Measurements from ENCODE around the gene POLE3.
"Not testable (repeated sequence)": the region's sequence is repeated elsewhere in the genome, so short reads cannot be mapped to it uniquely, and the experiment has no call there.

POLE3 gene, protein sequence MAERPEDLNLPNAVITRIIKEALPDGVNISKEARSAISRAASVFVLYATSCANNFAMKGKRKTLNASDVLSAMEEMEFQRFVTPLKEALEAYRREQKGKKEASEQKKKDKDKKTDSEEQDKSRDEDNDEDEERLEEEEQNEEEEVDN

DNA sequence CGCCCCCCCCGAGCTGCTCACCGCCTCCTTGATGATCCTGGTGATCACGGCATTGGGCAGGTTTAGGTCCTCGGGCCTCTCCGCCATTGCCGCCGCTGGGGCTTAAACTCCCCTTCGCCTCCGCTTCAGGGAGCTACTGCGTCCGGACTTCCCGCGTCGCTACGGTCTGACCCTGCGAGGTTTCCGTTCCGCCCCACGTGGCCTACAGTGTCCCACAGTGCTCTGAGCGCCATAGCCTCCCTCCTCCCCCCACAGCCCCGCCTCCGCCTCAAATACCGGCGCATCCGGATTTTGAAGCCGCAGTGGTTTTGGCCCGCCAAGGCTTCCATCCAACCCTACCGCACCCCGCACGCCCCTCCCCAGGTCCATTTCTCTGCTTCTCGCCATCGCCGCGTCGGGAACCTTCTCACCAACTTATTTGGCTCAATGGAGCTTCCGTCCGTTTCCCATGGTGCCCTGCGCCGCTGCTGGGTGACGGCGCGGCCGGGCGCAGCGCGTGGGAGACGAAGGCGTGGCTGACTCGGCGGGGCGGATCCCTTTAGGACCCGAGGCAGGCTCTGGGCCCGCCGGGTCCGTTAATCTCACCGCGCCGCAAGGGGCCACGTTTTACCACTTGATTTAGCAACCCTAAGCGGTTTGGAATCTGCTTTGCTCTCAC lies at the start of gene POLE3, which contains the start of gene C9orf43:
POLE3 (minus strand) TSS at position 469 of the 658 bp plus-strand sequence; CDS start at position 87, 382 bp downstream.
C9orf43 (plus strand) TSS at position 541 of the 658 bp plus-strand sequence. CDS start 2,747 bp downstream, outside the sequence.
- peak within 1 kb of the TSS; percentile 98 for H3K27ac ChIP-seq
- TF ChIP-seq, protein P1, sequence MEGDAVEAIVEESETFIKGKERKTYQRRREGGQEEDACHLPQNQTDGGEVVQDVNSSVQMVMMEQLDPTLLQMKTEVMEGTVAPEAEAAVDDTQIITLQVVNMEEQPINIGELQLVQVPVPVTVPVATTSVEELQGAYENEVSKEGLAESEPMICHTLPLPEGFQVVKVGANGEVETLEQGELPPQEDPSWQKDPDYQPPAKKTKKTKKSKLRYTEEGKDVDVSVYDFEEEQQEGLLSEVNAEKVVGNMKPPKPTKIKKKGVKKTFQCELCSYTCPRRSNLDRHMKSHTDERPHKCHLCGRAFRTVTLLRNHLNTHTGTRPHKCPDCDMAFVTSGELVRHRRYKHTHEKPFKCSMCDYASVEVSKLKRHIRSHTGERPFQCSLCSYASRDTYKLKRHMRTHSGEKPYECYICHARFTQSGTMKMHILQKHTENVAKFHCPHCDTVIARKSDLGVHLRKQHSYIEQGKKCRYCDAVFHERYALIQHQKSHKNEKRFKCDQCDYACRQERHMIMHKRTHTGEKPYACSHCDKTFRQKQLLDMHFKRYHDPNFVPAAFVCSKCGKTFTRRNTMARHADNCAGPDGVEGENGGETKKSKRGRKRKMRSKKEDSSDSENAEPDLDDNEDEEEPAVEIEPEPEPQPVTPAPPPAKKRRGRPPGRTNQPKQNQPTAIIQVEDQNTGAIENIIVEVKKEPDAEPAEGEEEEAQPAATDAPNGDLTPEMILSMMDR (conservative IDR thresholded peaks at IDR 0.05), result no peak

DNA sequence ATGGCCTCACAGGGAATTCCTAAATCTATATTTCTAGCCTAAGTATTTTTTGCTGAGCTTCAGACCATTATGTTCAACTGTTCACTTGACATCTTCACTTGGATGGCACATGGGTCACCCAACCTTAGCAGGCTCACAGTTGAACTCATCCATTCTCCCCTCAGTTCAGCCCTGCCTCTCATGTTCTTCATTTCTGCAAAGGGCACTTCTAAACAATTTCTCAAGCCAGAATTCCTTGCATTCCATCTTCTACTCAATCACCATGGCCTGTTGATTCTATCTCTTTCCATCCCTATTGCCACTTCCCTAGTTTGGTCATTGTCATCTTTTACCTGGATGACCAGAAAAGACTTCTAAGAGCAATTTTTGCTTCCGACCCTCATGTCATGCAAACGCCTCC lies 45.8 kb upstream of the POLE3 start:
- TF ChIP-seq, protein P1 (conservative IDR thresholded peaks at IDR 0.05), result no peak
- no peak overlapping the region for H3K27ac ChIP-seq

DNA sequence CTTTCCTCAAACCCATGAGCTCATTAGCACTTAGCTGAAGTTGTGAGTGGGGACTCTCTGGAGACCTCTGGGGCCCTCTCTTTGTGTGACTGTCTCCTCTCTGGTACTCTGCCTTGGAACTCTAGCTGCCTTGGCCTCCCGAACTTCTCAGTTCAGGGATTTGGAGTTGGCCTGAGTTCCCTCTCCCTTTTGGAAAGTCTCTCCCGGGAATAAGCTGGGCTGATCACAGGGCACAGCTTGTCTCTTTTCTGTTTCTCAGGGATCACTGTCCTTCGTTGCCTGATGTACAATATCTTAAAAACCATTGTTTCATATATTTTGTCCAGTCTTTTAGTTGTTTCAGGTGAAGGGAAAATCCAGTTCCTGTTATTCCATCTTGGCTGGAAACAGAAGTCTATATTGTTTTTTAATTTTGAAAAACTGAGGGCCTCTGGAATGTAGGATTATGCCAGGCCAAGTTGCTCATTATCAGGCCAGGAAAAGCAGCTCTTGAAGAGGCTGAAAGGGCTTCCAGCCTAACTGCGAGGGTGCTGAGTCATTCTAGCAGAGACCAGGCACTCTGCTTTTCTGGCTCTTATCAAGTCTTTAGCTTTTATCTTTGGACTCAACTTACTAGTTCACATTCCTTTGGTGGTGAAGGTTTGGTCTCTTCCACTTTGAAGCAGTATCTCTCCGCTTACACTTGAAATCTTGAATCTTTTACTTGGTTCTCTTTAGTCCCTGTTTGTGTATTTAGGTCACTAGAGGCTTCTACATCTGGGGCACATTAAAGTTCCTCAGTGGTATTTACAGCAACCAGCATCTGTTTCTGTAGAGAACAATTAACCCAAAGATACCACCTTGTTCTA lies 44.7 kb upstream of the POLE3 start:
- no peak overlapping the region for H3K27ac ChIP-seq
- TF ChIP-seq, protein P1 (conservative IDR thresholded peaks at IDR 0.05), result no peak

DNA sequence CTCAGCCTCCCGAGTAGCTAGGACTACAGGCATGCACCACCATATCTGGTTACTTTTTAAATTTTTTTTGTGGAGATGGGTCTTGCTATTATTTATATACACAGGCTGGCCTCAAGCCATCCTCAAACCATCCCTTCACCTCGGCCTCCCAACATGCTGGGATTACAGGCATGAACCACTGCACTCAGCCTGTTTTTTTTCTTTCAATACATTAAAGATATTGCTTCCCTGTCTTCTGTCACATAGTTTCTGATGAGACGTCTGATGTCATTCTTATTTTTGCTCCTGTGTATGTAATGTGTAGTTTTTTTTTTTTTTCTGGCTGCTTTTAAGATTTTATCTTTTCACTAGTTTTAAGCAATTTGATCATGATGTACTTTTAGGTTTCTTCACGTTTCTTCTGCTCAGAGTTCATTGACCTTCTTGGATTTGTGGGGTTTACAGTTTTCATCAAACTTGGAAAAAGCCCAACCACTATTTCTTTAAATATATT lies 41.7 kb upstream of the POLE3 start:
- TF ChIP-seq, protein P1 (conservative IDR thresholded peaks at IDR 0.05), result no peak
- H3K27ac ChIP-seq, result no peak overlapping the region

DNA sequence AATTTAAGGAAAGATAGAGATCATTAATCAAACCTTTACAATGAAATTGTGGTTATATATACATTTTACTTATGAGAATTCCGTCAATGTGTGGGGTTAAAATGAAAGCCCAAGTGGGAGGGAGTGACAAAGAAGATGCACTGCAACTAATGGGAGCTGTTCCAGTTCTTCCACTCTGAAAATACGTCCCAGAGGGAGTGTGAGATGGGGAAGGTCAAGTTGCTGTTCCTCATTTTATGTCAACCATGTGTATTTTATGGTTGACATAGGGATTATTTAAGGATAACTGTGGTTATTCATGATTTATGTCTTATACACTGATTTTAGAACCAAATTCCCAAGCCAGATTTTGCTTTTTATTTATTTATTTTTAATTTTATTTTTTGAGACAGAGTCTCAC lies 38.9 kb upstream of the POLE3 start:
- H3K27ac ChIP-seq, result no peak overlapping the region
- TF ChIP-seq, protein P1 (conservative IDR thresholded peaks at IDR 0.05), result no peak

DNA sequence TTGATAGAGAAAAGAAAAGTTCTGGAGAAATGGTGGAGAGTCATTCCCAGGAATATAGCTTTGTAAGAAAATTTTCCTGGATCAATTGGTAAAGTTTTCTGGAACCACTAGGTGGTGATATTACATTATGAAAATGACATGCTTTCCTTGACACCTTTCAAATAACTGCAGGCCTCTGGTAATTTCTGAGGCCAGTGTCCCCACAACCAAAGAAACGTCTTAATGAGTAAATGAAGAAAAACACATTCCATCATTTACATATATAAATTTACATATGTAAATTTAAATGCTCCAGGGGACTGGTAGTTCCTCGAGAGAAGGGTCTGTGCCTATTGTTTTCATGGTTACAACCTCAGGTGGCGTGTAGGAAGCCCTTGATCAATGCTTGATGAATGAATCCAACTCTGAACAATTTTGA lies 35.9 kb upstream of the POLE3 start:
- H3K27ac ChIP-seq, result peak overlapping the region; percentile 37
- TF ChIP-seq, protein P1 (conservative IDR thresholded peaks at IDR 0.05), result peak; percentile 80

DNA sequence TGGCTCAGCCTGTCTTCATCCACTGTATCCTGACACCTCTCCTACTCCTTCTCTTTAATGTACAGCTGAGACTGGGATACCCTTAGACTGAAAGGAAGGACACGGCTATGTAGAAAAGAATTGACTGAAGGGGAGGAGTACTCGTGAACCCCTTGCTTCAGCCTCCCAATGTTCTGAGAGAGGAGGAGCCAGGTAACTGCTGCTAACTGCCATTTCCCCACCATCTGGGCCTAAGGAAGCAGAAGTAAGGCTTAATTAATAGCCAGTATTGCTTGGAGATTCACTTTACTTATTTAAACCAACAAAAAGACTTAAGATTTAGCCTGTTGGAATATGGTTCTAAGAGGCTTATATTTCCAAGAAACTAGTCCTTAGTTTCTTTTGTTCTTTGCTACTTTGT lies 34.3 kb upstream of the POLE3 start:
- TF ChIP-seq, protein P1 (conservative IDR thresholded peaks at IDR 0.05), result no peak
- no peak overlapping the region for H3K27ac ChIP-seq

DNA sequence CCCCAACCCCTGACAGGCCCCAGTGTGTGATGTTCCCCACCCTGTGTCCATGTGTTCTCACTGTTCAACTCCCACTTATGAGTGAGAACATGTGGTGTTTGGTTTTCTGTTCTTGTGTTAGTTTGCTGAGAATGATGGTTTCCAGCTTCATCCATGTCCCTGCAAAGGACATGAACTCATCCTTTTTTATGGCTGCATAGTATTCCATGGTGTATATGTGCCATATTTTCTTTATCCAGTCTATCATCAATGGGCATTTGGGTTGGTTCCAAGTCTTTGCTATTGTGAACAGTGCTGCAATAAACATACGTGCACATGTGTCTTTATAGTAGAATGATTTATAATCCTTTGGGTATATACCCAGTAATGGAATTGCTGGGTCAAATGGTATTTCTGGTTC lies 27.2 kb upstream of the POLE3 start:
- not testable (repeated sequence) for H3K27ac ChIP-seq
